AG09319 (cell line): ENCODE data around the gene CDYL.

Experiments used
- DNase-seq: peaks from one replicate; pipeline ENCODE4 v3.0.0-alpha.2; 2010; ENCODE audit warnings: low read depth; ENCODE audit errors: extremely low read depth
- TF ChIP-seq, protein P1 (sequence below): IDR thresholded peaks from 2 replicates; pipeline ENCODE4 v1.5.1; 2011; ENCODE audit warnings: low read depth, mild to moderate bottlenecking, inconsistent platforms, low read length, moderate library complexity

Gene CDYL

DNA sequence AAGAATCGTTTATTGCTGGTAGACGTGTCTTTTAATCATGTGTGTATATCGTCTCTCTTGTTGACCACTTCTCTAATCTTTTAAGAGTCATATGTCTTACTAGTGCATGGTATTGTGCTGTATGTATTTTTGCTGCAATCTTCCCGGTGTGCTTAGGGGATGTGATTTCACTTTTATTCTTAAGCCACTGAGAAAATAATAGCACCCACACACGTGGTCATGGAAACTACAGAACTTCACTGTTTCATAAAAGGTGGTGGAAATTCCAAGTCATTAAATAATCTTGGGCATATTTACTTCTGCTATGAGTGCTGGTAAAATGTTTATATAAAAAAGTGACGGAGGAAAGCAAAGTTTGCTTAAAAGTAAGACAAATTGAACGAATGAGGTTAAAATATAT, 3.0 kb upstream of the CDYL start:
- DNase-seq = no peak
- TF ChIP-seq, protein P1, sequence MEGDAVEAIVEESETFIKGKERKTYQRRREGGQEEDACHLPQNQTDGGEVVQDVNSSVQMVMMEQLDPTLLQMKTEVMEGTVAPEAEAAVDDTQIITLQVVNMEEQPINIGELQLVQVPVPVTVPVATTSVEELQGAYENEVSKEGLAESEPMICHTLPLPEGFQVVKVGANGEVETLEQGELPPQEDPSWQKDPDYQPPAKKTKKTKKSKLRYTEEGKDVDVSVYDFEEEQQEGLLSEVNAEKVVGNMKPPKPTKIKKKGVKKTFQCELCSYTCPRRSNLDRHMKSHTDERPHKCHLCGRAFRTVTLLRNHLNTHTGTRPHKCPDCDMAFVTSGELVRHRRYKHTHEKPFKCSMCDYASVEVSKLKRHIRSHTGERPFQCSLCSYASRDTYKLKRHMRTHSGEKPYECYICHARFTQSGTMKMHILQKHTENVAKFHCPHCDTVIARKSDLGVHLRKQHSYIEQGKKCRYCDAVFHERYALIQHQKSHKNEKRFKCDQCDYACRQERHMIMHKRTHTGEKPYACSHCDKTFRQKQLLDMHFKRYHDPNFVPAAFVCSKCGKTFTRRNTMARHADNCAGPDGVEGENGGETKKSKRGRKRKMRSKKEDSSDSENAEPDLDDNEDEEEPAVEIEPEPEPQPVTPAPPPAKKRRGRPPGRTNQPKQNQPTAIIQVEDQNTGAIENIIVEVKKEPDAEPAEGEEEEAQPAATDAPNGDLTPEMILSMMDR = no peak

DNA sequence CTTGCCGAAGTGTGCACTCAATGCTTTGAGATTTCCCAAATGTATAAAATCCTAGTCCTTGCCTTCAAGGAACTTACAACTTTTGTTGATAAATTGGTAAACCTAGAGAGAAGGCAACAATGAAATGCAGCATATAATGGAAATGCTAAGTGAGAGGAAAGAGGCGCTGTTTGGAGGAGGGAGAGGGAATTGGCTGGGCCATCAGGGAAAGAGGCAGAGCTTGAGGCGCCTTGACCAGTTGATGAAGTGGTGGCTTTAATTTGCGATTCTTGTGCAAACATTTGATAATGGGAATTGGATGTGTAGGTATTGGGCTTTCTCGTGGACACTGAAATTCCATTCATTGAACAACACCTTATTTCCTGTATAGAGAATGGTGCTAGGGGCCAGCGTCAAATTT, 1.9 kb upstream of the CDYL start:
- DNase-seq = no peak
- TF ChIP-seq, protein P1 = no peak

DNA sequence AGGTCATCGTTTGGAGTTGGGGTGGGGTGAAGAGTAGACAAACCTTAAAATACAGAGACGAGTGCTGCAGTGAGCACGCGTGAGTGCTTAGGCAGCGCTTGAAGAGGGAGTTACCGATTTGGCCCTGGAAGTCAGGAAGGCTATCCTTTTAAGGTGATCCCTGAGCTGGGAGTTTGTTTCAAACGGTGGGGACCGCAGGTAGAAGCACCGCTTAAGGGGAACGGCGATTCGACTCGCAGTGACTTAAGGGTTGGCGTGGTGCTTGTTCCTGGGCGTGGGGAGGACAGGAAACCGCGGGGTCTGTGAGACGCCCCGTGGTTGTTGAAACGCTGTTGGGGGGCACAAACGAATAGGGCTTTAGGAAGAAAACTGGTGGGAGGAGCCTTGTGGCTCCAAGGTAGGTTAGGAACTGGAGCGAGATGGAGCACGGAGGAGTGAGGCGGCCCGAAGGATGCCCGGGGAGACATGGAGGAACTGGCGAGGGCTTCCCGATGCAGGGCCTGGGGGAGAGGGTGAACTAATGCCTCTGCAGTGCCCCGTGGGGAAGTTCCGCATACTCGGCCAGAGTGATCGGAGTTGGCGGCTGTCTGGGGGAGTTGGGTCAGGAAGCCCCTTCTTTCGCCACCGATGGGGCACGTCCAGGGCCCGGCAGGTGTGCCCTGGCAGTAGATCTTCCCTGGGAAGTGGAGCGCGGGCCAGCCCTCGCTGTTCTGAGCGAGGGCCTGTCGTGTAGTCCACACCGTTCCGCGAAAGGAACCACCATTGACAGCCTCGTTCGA, 1.3 kb upstream of the CDYL start:
- TF ChIP-seq, protein P1 = no peak
- no peak for DNase-seq

DNA sequence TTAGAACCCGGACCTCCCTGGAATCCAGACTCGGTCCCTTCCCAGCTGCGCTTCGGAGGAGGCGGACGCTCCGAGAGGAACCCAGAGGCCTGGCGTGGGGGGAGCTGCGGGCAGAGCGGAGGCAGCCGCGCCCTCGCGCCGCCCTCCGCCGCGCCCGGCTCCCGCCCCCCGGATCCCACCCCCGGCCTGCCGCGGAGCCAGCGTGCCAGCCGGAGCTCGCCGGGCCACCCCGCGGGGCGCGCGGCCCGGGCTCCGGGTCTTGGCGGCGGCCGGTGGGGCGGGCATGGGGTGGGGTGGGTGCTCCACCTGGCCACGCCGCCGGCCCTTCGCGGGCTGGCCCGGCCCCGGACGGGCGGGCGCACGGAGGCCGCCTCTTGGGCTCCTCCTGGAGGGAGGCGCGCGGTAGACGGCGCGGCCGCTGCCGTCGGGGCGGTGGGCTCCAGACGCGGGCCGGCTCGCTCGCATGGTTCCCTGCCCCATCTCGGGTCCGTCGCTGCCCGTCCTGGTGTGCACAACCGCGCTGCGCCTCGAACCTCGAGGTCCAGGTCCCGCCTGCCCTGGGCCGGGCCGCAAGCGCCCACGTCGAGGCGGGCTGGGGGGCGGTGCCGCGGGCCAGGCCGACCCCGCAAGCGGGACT, 592 bp upstream of the CDYL start:
- TF ChIP-seq, protein P1 = no peak; the same call in 1 of the 2 replicates
- peak; percentile 37 for DNase-seq

DNA sequence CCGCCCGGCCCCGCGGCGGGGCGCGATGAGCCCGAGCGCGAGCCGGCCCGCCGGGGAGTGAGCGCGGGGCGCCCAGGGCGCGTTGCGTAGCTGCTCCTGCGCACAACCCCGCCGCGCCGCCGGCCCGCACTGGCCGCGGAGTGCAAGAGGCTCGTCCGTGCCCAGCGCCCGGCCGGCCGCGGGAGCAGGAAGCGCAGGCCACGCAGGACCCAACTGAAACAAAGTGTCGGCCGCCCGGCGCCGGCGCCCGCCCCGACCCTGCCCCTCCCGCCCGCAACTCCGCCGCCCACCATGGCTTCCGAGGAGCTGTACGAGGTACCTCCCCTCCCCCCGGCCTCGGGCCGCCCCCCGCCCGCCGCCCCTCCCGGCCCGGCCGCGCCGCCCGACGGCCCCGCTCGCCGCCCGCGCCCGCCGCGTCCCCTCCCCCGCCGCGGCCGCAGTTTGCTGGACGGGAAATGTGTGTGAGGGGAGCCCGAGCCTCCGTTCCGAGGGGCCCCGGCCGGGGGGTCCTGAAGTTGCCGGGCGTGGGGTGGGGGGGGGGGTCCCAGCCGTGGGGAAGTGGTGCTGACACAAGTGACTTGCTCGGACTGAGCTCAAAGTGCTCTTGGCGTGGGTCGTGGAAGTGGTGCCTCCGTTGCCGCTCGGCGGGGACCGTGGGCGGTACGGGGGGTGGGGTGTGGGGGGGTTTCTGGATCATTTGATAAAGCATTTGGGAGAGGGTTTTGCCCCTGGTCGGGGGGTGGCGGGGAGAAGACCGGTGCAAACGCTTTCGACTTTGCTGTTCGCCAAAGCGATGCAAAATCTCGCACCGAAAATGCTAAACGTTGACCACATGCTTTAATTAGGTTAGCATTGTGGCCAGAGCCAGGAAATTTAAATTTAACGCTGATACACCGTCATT, 539 bp downstream of the CDYL start:
- DNase-seq = no peak
- TF ChIP-seq, protein P1 = no peak

DNA sequence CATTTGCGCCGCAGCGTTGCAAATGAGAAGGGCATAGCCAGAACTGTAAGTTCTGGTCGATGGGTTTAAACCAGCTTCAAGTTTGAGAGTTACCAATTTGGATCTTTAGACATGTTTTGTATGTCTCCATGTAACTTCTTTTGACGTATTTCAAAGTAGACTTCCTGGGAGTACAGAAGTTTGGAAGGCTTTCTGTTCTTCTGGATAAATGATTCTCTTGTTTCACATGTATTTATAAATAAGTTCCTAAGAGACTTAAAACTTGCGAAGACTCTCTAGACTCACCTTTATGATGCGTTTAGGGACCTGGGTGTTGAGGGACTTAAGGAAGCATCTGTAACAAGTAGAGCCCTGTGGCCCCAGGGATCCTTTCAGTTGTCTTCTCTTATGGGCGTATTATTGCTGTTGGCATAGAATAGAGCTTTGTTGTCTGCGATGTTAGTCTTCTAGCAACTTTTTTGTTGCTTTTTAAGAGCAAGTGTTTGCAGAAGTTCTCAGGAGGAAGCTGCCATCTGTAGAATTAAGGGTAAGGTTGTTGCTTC, 1.3 kb downstream of the CDYL start:
- TF ChIP-seq, protein P1 = no peak
- DNase-seq = no peak
